ENCODE results near the gene PTPRM.

Gene PTPRM

GRCh38 chr18:7873316-7873715, 306.2 kb downstream of the PTPRM start:
- no peak for DNase-seq

GRCh38 chr18:7876354-7877104, 309.4 kb downstream of the PTPRM start:
- no peak for DNase-seq

- no peak for DNase-seq
Observed at GRCh38 chr18:7877609-7878008, 310.5 kb downstream of the PTPRM start.

- peak; percentile 36 for DNase-seq
Observed at GRCh38 chr18:7878265-7879211, 311.4 kb downstream of the PTPRM start.

DNA sequence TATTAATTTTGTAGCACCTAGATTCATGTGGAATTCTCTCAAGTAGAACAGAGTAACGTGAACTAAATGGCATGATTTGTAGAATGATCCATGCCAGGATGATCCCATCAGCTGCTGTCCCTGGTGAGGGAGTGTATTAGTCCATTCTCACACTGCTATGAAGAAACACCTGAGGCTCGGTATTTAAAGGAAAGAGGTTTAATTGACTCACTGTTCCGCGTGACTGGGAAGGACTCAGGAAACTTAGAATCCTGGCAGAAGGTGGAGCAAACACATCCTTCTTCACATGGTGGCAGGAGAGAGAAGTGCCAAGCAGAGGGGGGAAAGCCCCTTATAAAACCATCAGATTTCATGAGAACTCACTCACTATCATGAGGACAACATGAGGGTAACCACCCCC, 312.6 kb downstream of the PTPRM start:
- no peak for DNase-seq

DNA sequence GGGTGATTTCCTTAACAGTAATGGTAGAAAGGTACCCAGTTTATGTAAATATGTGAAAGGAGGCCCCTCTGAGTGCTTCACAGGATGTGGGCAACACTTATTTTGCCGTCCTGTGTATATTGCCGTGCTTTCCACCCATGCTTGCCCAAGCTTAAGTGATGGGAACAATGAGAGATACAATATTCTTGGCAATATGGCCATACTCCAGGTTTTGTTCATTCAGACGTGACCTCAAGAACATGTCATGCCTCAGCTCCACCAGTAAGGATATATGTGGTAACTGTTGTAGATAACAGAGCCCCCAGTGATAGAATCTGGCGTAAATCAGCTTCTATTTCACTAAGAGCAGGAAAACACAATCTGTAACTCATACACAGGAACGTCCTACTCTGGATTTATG, 318.7 kb downstream of the PTPRM start:
- no peak for DNase-seq

- no peak for DNase-seq
Observed at GRCh38 chr18:7886436-7886835, 319.3 kb downstream of the PTPRM start.

- DNase-seq: no peak
Observed at GRCh38 chr18:7889515-7889914, 322.4 kb downstream of the PTPRM start.

GRCh38 chr18:7890075-7890474, 323.0 kb downstream of the PTPRM start:
- DNase-seq: no peak

GRCh38 chr18:7892556-7892955, 325.4 kb downstream of the PTPRM start:
- no peak for DNase-seq

- no peak for DNase-seq
Observed at GRCh38 chr18:7894592-7894991, 327.5 kb downstream of the PTPRM start.

DNA sequence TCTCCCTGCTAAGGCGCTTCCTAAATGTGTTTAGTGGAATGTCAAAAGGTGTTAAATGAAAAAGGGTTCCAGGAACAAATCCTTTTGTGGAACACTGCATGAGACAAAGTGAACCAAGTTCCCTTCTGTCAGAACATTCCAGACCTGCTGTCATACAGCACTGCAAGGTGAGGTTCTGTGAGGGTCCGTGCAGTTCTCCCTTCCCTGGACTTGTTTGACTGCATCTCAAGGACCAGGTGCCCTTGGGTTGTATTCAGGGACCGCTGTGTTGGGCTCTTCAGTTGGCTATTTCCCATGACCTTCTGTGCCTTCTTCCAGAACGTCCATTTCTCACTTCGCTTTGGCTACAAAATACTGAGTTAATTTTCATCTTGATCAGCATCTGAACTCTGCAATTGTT, 328.2 kb downstream of the PTPRM start:
- no peak for DNase-seq

GRCh38 chr18:7896161-7896560, 329.0 kb downstream of the PTPRM start:
- no peak for DNase-seq

GRCh38 chr18:7896805-7897518, 329.8 kb downstream of the PTPRM start:
- no peak for DNase-seq

DNA sequence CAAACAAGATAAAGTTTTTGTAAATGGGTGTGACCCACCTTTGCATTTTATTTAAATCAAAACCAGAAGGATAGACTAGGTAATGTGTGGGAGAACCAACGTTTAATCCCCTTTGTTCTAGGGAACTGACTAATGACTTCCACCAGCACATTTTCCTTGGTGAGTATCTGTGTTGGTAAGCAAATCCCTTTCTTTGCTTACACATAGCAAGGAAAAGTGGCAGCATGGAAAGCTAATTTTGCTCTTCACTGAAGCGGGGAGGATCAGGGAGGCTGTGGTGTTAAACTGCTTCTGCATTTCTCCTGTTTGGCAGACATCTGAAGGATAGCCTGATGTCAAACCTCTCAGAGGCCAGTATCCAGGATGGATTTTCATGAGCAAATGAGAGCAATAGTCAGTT, 331.1 kb downstream of the PTPRM start:
- no peak for DNase-seq

- no peak for DNase-seq
Observed at GRCh38 chr18:7899078-7899477, 332.0 kb downstream of the PTPRM start.

GRCh38 chr18:7900091-7900490, 333.0 kb downstream of the PTPRM start:
- DNase-seq: no peak

- DNase-seq: no peak
Observed at GRCh38 chr18:7901657-7902056, 334.5 kb downstream of the PTPRM start.

DNA sequence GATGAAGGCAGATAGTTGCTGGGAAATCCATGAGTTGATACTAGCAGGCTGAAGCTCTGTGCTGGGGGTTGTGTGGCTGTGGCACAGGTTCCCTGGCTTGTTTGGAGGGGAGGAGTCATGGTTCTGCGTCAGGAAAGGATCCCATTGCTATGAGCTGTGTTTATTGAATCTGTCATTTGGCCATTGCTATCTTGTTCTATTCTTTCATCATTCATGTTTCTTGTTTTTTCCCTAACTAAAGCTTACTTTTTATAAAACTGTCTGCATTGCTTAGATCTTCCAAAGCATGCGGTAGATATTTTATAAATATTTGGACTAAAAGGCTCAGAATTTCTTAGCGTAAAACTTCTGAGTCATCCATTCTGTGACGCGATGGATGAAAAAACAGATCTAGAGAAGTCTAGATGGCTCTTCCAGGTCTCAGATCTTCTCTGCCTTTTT, 335.3 kb downstream of the PTPRM start:
- DNase-seq: no peak

GRCh38 chr18:7904529-7904928, 337.4 kb downstream of the PTPRM start:
- no peak for DNase-seq

- peak; percentile 23 for DNase-seq
Observed at GRCh38 chr18:7908681-7909299, 341.7 kb downstream of the PTPRM start.

GRCh38 chr18:7914834-7915670, 347.9 kb downstream of the PTPRM start:
- DNase-seq: no peak
